K562 (cell line): ENCODE data around the gene FKBP8. TPM values are rescaled to one million over a fixed set of nuclear protein-coding genes. Genes with fewer than 3 reads are reported as not detected.

Experiments
- ATF1 ChIP-seq, 2 experiments: fragments of 450-650 bp in 1 of 2; IDR thresholded peaks; 2 replicates each; pipeline ENCODE4 v1.6.1; 2016; ENCODE audit warnings: missing compliant biosample characterization in 1 of 2, missing genetic modification characterization in 1 of 2
- ATF2 ChIP-seq: sonication (generic); formaldehyde crosslinking; IDR thresholded peaks from 2 replicates; pipeline ENCODE4 v1.8.1; 2022; ENCODE audit warnings: missing genetic modification reagents
- CTBP1 ChIP-seq: fragments of 450-650 bp; IDR thresholded peaks from 2 replicates; pipeline ENCODE4 v1.6.1; 2016; ENCODE audit warnings: borderline replicate concordance
- FOXP4 ChIP-seq: sonication (generic); formaldehyde crosslinking; IDR thresholded peaks from 2 replicates; pipeline ENCODE4 v1.8.0; 2022; ENCODE audit warnings: mild to moderate bottlenecking, missing genetic modification reagents, borderline replicate concordance
- HEY1 ChIP-seq: fragments of 250-450 bp; sonication (Bioruptor Pico); IDR thresholded peaks from 2 replicates; pipeline ENCODE4 v1.5.0; 2020; ENCODE audit warnings: mild to moderate bottlenecking, moderate library complexity, borderline replicate concordance
- JUNB ChIP-seq: fragments of 450-650 bp; formaldehyde crosslinking; conservative IDR thresholded peaks from 2 replicates; pipeline ENCODE4 v1.4.0; 2020; ENCODE audit warnings: mild to moderate bottlenecking
- MECOM ChIP-seq: fragments of 250-450 bp; sonication (Bioruptor Pico); IDR thresholded peaks from 2 replicates; pipeline ENCODE4 v1.8.0; 2022; ENCODE audit warnings: inconsistent platforms
- MYC ChIP-seq, 2 experiments: fragments of 250-450 bp in 1 of 2; sonication (Bioruptor Pico) in 1 of 2; IDR thresholded peaks; 2 replicates each; pipeline versions ENCODE4 v1.5.1 to v1.6.1; 2012 to 2021; ENCODE audit warnings: low read depth in 2 of 2, borderline replicate concordance in 1 of 2, improper control_type of control experiment in 1 of 2, low read length in 1 of 2, mild to moderate bottlenecking in 1 of 2, moderate library complexity in 1 of 2
- NCOR1 ChIP-seq: fragments of 450-650 bp; IDR thresholded peaks from 2 replicates; pipeline ENCODE4 v1.6.1; 2016; ENCODE audit warnings: mild to moderate bottlenecking, moderate library complexity
- NR2C2 ChIP-seq, 2 experiments: fragments of 200-800 bp in 1 of 2; sonication (Bioruptor generic) in 1 of 2; sonication (generic) in 1 of 2; formaldehyde crosslinking in 1 of 2; IDR thresholded peaks; 2 replicates each; pipeline versions ENCODE4 v1.6.1 to v1.8.0; 2016 to 2022; ENCODE audit warnings: mild to moderate bottlenecking in 1 of 2, missing compliant biosample characterization in 1 of 2, missing genetic modification characterization in 1 of 2, missing genetic modification reagents in 1 of 2
- PHB ChIP-seq: fragments of 250-450 bp; sonication (Bioruptor Pico); IDR thresholded peaks from 2 replicates; pipeline ENCODE4 v1.5.0; 2021
- PHTF2 ChIP-seq: fragments of 250-450 bp; sonication (Bioruptor Pico); IDR thresholded peaks from 2 replicates; pipeline ENCODE4 v1.5.0; 2021; ENCODE audit warnings: mild to moderate bottlenecking
- POLR2AphosphoS2 ChIP-seq: IDR thresholded peaks from 2 replicates; pipeline ENCODE4 v1.6.1; 2012; ENCODE audit warnings: low read length, improper control_type of control experiment
- SMARCC2 ChIP-seq: fragments of 450-650 bp; IDR thresholded peaks from 2 replicates; pipeline ENCODE4 v1.6.1; 2017; ENCODE audit warnings: antibody characterized with exemption, moderate library complexity, mild to moderate bottlenecking, low read depth
- TAF7 ChIP-seq: fragments of 450-650 bp; IDR thresholded peaks from 2 replicates; pipeline ENCODE4 v1.6.1; 2016; ENCODE audit warnings: missing genetic modification characterization, missing compliant biosample characterization
- TEAD2 ChIP-seq: fragments of 450-650 bp; IDR thresholded peaks from 2 replicates; pipeline ENCODE4 v1.6.1; 2016; ENCODE audit warnings: missing genetic modification characterization, control low read depth, missing compliant biosample characterization
- ZNF263 ChIP-seq: sonication (generic); formaldehyde crosslinking; IDR thresholded peaks from 2 replicates; pipeline ENCODE4 v1.8.0; 2022; ENCODE audit warnings: mild to moderate bottlenecking, missing genetic modification reagents, borderline replicate concordance
- ZNF507 ChIP-seq: conservative IDR thresholded peaks from 2 replicates; pipeline ENCODE4 v1.6.1; 2017; ENCODE audit warnings: missing genetic modification characterization, missing compliant biosample characterization
- ZNF717 ChIP-seq: fragments of 250-450 bp; sonication (Bioruptor Pico); IDR thresholded peaks from 2 replicates; pipeline ENCODE4 v1.5.0; 2021
- ZNF764 ChIP-seq: fragments of 250-450 bp; sonication (Bioruptor Pico); IDR thresholded peaks from 2 replicates; pipeline ENCODE4 v1.4.0; 2020; ENCODE audit warnings: low read depth, mild to moderate bottlenecking, moderate library complexity
- polyA plus RNA-seq, 8 experiments: library from polyadenylated mRNA; depleted of rRNA in 4 of 8; stranded (reverse) in 5 of 8; unstranded in 3 of 8; fragments of >200 nt; fragmentation: Nextera tagmentation in 2 of 8; fragmentation: Illumina TruSeq in 1 of 8; extraction: Ambion mirVana in 2 of 8; extraction: Trizol in 1 of 8; gene quantifications; 2 replicates each; pipeline versions ENCODE4 v1.2.1 to v1.2.3, GENCODE V29; 2011 to 2014; ENCODE audit warnings: inconsistent platforms in 1 of 8, missing spikeins in 1 of 8
- total RNA-seq, 7 experiments: library from RNA; depleted of rRNA in 6 of 7; stranded (reverse); fragments of >200 nt in 6 of 7; fragmentation: Illumina TruSeq in 2 of 7; extraction: Trizol in 2 of 7; gene quantifications; 2 replicates each; pipeline versions ENCODE4 v1.2.1 to v1.2.3, GENCODE V29; 2011 to 2021; ENCODE audit warnings: low replicate concordance in 1 of 7

Gene FKBP8
- total and polyA plus RNA-seq, 9 of the 15 experiments (the other 6 are each of a cell fraction or from before 2014, with no cell fraction given), result 0.46 to 236 (median 104) TPM

GRCh38 chr19:18571564-18572344 lies 28.4 kb upstream of the FKBP8 start, which contains the start of gene UBA52 (continued):
- peak; percentile 100 for TF ChIP-seq MYC (IDR thresholded peaks at IDR 0.05; ENCODE audit: low read depth, low read length)
- TF ChIP-seq MYC (CRISPR knock-in tag; IDR thresholded peaks at IDR 0.05; ENCODE audit: borderline replicate concordance, low read depth), result peak; percentile 89; the same call in 1 of the 2 replicates
- TF ChIP-seq ZNF764 (CRISPR knock-in tag), result no peak
- 0 out of 2 replicates have a peak, but pooled peaks have one; percentile 34 for TF ChIP-seq NCOR1
- no peak for TF ChIP-seq JUNB (CRISPR knock-in tag)
- no peak; the same call in 1 of the 2 replicates for TF ChIP-seq HEY1 (CRISPR knock-in tag)
- peak; percentile 73; the same call in 1 of the 2 replicates for TF ChIP-seq PHB (CRISPR knock-in tag)
- peak; percentile 95 for TF ChIP-seq POLR2AphosphoS2
- TF ChIP-seq ZNF717 (CRISPR knock-in tag), result no peak
- no peak for TF ChIP-seq MECOM (CRISPR knock-in tag)
- TF ChIP-seq TAF7, result 0 out of 2 replicates have a peak, but pooled peaks have one; percentile 36
- TF ChIP-seq ATF2 (CRISPR knock-in tag), result no peak
- peak; percentile 73 for TF ChIP-seq ATF1 (CRISPR knock-in tag; IDR thresholded peaks at IDR 0.05)
- TF ChIP-seq ATF1 (tag; IDR thresholded peaks at IDR 0.05), result peak; percentile 98
- no peak for TF ChIP-seq FOXP4 (CRISPR knock-in tag)
- TF ChIP-seq ZNF507 (tag), result no peak
- no peak for TF ChIP-seq ZNF263 (CRISPR knock-in tag)
- no peak; the same call in 1 of the 2 replicates for TF ChIP-seq NR2C2 (CRISPR knock-in tag; IDR thresholded peaks at IDR 0.05)
- TF ChIP-seq NR2C2 (tag; IDR thresholded peaks at IDR 0.05), result peak; percentile 92
- no peak for TF ChIP-seq PHTF2 (CRISPR knock-in tag)
- TF ChIP-seq CTBP1, result peak; percentile 44; the same call in 1 of the 2 replicates
- TF ChIP-seq SMARCC2, result no peak
- no peak for TF ChIP-seq TEAD2 (tag)
